ENCODE data around the gene HIGD2A. TPM values are rescaled to one million over a fixed set of nuclear protein-coding genes. Genes with fewer than 3 reads are reported as not detected.
A peak's percentile ranks its signal among the peaks of the same experiment; 100 is the strongest.

HIGD2A gene
- total RNA-seq, 2 experiments from 2014 or later: 94.0 to 94.5 TPM

GRCh38 chr5:176362233-176362490 is 26.4 kb upstream of the HIGD2A start:
- DNase-seq: no peak
- Mint-ChIP-seq H3K4me3 (peak overlapping the region; percentile 99), H3K9me3 (no peaks in the 10 kb centered on the region), H3K27me3 (no peaks in the 10 kb centered on the region), H3K4me1 (peaks cover 26% of the 10 kb centered on the region), H3K36me3 (peaks cover 20% of the 10 kb centered on the region), H3K27ac (peak overlapping the region; percentile 98)

GRCh38 chr5:176364765-176365350 is 23.7 kb upstream of the HIGD2A start:
- peak overlapping the region; percentile 81 for H3K27ac Mint-ChIP-seq
- peaks cover 19% of the 10 kb centered on the region for H3K4me1 Mint-ChIP-seq
- H3K4me3 Mint-ChIP-seq: peak overlapping the region; percentile 77
- H3K27me3 Mint-ChIP-seq: no peaks in the 10 kb centered on the region
- H3K9me3 Mint-ChIP-seq: no peaks in the 10 kb centered on the region
- DNase-seq: no peak
- peaks cover 17% of the 10 kb centered on the region for H3K36me3 Mint-ChIP-seq

GRCh38 chr5:176365351-176366231 is 23.0 kb upstream of the HIGD2A start, which contains the start of gene ARL10:
Gene ARL10, plus strand, starts transcription at chr5:176365487. Its CDS starts 77 bp downstream, at chr5:176365564.
- peaks cover 16% of the 10 kb centered on the region for H3K36me3 Mint-ChIP-seq
- peak; percentile 80 for DNase-seq
- peaks cover 17% of the 10 kb centered on the region for H3K4me1 Mint-ChIP-seq
- H3K27ac Mint-ChIP-seq: peak within 1 kb of the TSS; percentile 81
- H3K4me3 Mint-ChIP-seq: peak within 1 kb of the TSS; percentile 77
- no peaks in the 10 kb centered on the region for H3K27me3 Mint-ChIP-seq
- no peaks in the 10 kb centered on the region for H3K9me3 Mint-ChIP-seq

- Mint-ChIP-seq H3K4me3 (peak overlapping the region; percentile 74), H3K36me3 (peaks cover 18% of the 10 kb centered on the region), H3K4me1 (peaks cover 17% of the 10 kb centered on the region), H3K27ac (peak overlapping the region; percentile 13), H3K9me3 (no peaks in the 10 kb centered on the region), H3K27me3 (no peaks in the 10 kb centered on the region)
- DNase-seq: no peak
These were observed 22.2 kb upstream of the HIGD2A start for GRCh38 chr5:176366232-176366894.

- Mint-ChIP-seq H3K36me3 (peaks cover 19% of the 10 kb centered on the region), H3K4me3 (no peak overlapping the region), H3K4me1 (peaks cover 8% of the 10 kb centered on the region), H3K9me3 (no peaks in the 10 kb centered on the region), H3K27ac (no peak overlapping the region), H3K27me3 (no peaks in the 10 kb centered on the region)
- DNase-seq: no peak
These were observed 19.8 kb upstream of the HIGD2A start for GRCh38 chr5:176368726-176369125.

- no peaks in the 10 kb centered on the region for H3K9me3 Mint-ChIP-seq
- H3K4me3 Mint-ChIP-seq: no peak overlapping the region
- peaks cover 19% of the 10 kb centered on the region for H3K36me3 Mint-ChIP-seq
- DNase-seq: no peak
- H3K4me1 Mint-ChIP-seq: peaks cover 8% of the 10 kb centered on the region
- no peak overlapping the region for H3K27ac Mint-ChIP-seq
- H3K27me3 Mint-ChIP-seq: no peaks in the 10 kb centered on the region
These were observed 18.4 kb upstream of the HIGD2A start for GRCh38 chr5:176369934-176370711.

- peaks cover 24% of the 10 kb centered on the region for H3K36me3 Mint-ChIP-seq
- no peaks in the 10 kb centered on the region for H3K27me3 Mint-ChIP-seq
- no peak overlapping the region for H3K27ac Mint-ChIP-seq
- peaks cover 6% of the 10 kb centered on the region for H3K4me1 Mint-ChIP-seq
- no peaks in the 10 kb centered on the region for H3K9me3 Mint-ChIP-seq
- H3K4me3 Mint-ChIP-seq: no peak overlapping the region
- DNase-seq: no peak
These were observed 16.7 kb upstream of the HIGD2A start for GRCh38 chr5:176371621-176372539.

GRCh38 chr5:176373100-176373818 is 15.3 kb upstream of the HIGD2A start:
- H3K27ac Mint-ChIP-seq: no peak overlapping the region
- H3K9me3 Mint-ChIP-seq: no peaks in the 10 kb centered on the region
- H3K4me1 Mint-ChIP-seq: no peaks in the 10 kb centered on the region
- no peaks in the 10 kb centered on the region for H3K27me3 Mint-ChIP-seq
- H3K4me3 Mint-ChIP-seq: no peak overlapping the region
- DNase-seq: no peak
- peaks cover 12% of the 10 kb centered on the region for H3K36me3 Mint-ChIP-seq

GRCh38 chr5:176379881-176380280 is 8.7 kb upstream of the HIGD2A start:
- Mint-ChIP-seq H3K4me1 (peaks cover 2% of the 10 kb centered on the region), H3K27ac (no peak overlapping the region), H3K36me3 (peaks cover 38% of the 10 kb centered on the region), H3K4me3 (no peak overlapping the region), H3K27me3 (no peaks in the 10 kb centered on the region), H3K9me3 (no peaks in the 10 kb centered on the region)
- DNase-seq: no peak

GRCh38 chr5:176381423-176381822 is 7.1 kb upstream of the HIGD2A start:
- no peak for DNase-seq
- Mint-ChIP-seq H3K27me3 (no peaks in the 10 kb centered on the region), H3K4me1 (peaks cover 14% of the 10 kb centered on the region), H3K4me3 (no peak overlapping the region), H3K9me3 (no peaks in the 10 kb centered on the region), H3K27ac (no peak overlapping the region), H3K36me3 (peaks cover 44% of the 10 kb centered on the region)

GRCh38 chr5:176381979-176382378 is 6.6 kb upstream of the HIGD2A start:
- H3K27me3 Mint-ChIP-seq: no peaks in the 10 kb centered on the region
- H3K4me1 Mint-ChIP-seq: peaks cover 20% of the 10 kb centered on the region
- DNase-seq: no peak
- H3K36me3 Mint-ChIP-seq: peaks cover 47% of the 10 kb centered on the region
- H3K27ac Mint-ChIP-seq: no peak overlapping the region
- H3K9me3 Mint-ChIP-seq: no peaks in the 10 kb centered on the region
- H3K4me3 Mint-ChIP-seq: no peak overlapping the region

- Mint-ChIP-seq H3K27ac (no peak overlapping the region), H3K27me3 (no peaks in the 10 kb centered on the region), H3K4me3 (no peak overlapping the region), H3K9me3 (no peaks in the 10 kb centered on the region), H3K4me1 (peaks cover 23% of the 10 kb centered on the region), H3K36me3 (peaks cover 54% of the 10 kb centered on the region)
- no peak for DNase-seq
These were observed 5.8 kb upstream of the HIGD2A start for GRCh38 chr5:176382721-176383120.

GRCh38 chr5:176383248-176383905 is 5.2 kb upstream of the HIGD2A start:
- H3K4me3 Mint-ChIP-seq: no peak overlapping the region
- H3K27ac Mint-ChIP-seq: no peak overlapping the region
- no peaks in the 10 kb centered on the region for H3K27me3 Mint-ChIP-seq
- no peaks in the 10 kb centered on the region for H3K9me3 Mint-ChIP-seq
- peaks cover 23% of the 10 kb centered on the region for H3K4me1 Mint-ChIP-seq
- DNase-seq: no peak
- H3K36me3 Mint-ChIP-seq: peaks cover 60% of the 10 kb centered on the region

Measured in activated naive CD8-positive, alpha-beta T cell treated with anti-CD3 and anti-CD28 coated beads for 36 hours (primary cell).